SU-DHL-6 (cell line): Measurements from ENCODE around the gene MTMR3.

Experiments used
- CTCF ChIP-seq: fragments of 200-600 bp; sonication (generic); IDR thresholded peaks from one replicate; pipeline ENCODE4 v1.5.1; 2017; ENCODE audit warnings: antibody characterized with exemption, mild to moderate bottlenecking, low read length, moderate library complexity; ENCODE audit not compliant: insufficient read depth, poor library complexity, severe bottlenecking
- EZH2phosphoT487 ChIP-seq: fragments of 200-600 bp; sonication (generic), shearing (Covaris generic); conservative IDR thresholded peaks from 2 replicates; pipeline ENCODE4 v1.6.1; 2018; ENCODE audit warnings: mild to moderate bottlenecking, antibody characterized with exemption, low read length, moderate library complexity, mixed read lengths

GRCh38 chr22:30048681-30049080 is 165.7 kb downstream of the MTMR3 start:
- no peak for TF ChIP-seq CTCF
- no peak for TF ChIP-seq EZH2phosphoT487
